Keratinocyte (primary cell): ENCODE data around the gene PRSS8.

Experiments used
- CTCF ChIP-seq, 3 experiments: IDR thresholded peaks in 1 of 3; conservative IDR thresholded peaks in 1 of 3; optimal IDR thresholded peaks in 1 of 3; 2 replicates in 2 of 3; 3 replicates in 1 of 3; pipeline versions ENCODE3 to v1.5.1; 2011; ENCODE audit warnings: low read length in 3 of 3, mild to moderate bottlenecking in 3 of 3, moderate library complexity in 2 of 3, control low read depth in 1 of 3, inconsistent platforms in 1 of 3; ENCODE audit not compliant: insufficient read depth in 2 of 3; ENCODE audit errors: extremely low read depth in 1 of 3
- EZH2 ChIP-seq: IDR thresholded peaks from one replicate; pipeline ENCODE4 v1.6.1; 2012; ENCODE audit warnings: inconsistent platforms, mild to moderate bottlenecking, low read length, moderate library complexity

- no peak for TF ChIP-seq EZH2
- TF ChIP-seq CTCF (optimal IDR thresholded peaks at IDR 0.05 in 1 of 3, IDR thresholded peaks at IDR 0.05 in 1 of 3, conservative IDR thresholded peaks at IDR 0.05 in 1 of 3; ENCODE audit: extremely low read depth in 1 of 3, insufficient read depth in 2 of 3, low read length in 3 of 3) = no peak
These were observed 3.7 kb downstream of the PRSS8 start for GRCh38 chr16:31131841-31132271.
